ENCODE data around the gene PTPRT. TPM values are rescaled to one million over a fixed set of nuclear protein-coding genes. Genes with fewer than 3 reads are reported as not detected.
A peak's percentile ranks its signal among the peaks of the same experiment; 100 is the strongest.

The PTPRT gene
- total and polyA plus RNA-seq, 12 donors, result 0.04 to 0.53 (median 0.22) TPM; not detected in 1

DNA sequence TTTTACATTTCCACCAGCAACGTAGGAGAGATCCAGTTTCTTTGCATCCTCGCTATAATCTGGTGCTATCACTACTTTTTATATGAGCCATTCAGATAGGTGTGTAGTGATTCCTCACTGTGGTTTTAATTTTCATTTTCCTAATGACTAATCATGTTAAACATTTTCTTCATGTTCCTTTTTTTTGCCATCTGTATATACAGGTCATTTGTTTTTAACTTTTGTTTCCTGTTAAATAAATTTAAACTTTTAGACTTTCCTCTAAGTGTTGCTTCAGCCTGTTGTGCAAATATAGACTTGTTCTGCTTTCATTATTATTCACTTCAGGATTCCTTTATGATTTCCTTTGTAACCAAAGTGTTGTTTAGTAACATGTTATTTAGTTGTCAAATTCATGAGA, 697.4 kb downstream of the PTPRT start:
- Histone ChIP-seq H3K4me3 (no peak overlapping the region), H3K36me3 (no peaks in the 10 kb centered on the region), H3K27me3 (no peaks in the 10 kb centered on the region), H3K27ac (no peak overlapping the region), H3K9me3 (no peaks in the 10 kb centered on the region), H3K4me1 (peaks cover 0 to 6% (median 0%) of the 10 kb centered on the region in 9 donors)
- WGBS, 2 donors, result 69 to 79% methylated on average over 2 of the region's 2 CpGs
- TF ChIP-seq, protein P1, sequence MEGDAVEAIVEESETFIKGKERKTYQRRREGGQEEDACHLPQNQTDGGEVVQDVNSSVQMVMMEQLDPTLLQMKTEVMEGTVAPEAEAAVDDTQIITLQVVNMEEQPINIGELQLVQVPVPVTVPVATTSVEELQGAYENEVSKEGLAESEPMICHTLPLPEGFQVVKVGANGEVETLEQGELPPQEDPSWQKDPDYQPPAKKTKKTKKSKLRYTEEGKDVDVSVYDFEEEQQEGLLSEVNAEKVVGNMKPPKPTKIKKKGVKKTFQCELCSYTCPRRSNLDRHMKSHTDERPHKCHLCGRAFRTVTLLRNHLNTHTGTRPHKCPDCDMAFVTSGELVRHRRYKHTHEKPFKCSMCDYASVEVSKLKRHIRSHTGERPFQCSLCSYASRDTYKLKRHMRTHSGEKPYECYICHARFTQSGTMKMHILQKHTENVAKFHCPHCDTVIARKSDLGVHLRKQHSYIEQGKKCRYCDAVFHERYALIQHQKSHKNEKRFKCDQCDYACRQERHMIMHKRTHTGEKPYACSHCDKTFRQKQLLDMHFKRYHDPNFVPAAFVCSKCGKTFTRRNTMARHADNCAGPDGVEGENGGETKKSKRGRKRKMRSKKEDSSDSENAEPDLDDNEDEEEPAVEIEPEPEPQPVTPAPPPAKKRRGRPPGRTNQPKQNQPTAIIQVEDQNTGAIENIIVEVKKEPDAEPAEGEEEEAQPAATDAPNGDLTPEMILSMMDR (IDR thresholded peaks at IDR 0.05), result no peak
- peak in 1 of 8 donors; percentile 20 for ATAC-seq
- intact Hi-C loops (cut with DNase I), result no loop called here
- DNase-seq, result no peak

DNA sequence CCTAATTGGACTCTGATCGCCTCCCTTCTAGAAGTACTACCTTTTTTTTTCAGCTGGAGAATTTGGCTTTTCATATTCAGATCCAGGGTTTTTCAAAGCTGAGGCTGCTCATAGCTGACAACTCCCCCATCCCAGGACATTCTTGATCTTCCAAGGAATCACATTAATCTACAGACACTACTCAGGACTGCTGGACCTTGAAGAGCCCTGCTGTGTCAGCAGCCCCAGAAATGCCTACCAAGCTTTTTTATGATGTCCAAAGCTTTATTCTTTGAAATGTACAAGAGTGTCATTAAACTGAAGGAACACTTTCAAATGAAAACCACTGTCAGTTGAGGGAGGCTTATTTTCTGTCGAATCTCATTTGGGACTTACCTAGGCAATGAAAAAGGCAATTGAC, 704.1 kb downstream of the PTPRT start:
- H3K4me3 ChIP-seq, result no peak overlapping the region
- peak overlapping the region in 7 of 10 donors; percentile 53 to 85 (median 66) for H3K27ac ChIP-seq
- TF ChIP-seq, protein P1 (IDR thresholded peaks at IDR 0.05), result no peak

DNA sequence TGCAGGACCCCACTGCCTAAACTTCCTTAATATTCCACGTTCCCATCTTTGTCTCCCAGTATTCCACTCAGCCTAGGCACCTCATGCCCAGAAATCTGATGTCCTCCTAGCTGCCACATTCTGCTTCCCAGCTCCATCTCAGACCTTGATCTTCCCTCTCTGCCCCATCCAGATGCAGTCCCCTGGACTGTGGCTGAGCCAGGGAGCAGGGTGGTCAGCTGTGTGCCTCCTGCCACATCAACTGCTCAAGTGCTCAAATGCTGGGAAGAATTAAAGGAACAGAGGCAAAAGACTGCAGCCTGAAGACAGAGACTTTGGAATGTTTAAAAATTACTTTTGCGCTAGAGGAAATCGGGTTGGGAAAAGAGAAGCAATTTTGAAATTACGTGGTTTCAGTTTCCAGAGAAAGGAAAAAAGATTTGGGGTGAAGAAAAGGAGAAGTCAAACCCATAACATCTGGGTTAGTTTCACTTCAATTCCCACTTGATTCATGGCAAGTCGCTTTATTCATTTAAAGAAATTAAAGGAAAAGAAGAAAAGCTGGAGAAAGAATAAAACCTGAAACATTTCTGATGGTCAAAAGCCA, 704.8 kb downstream of the PTPRT start:
- peak overlapping the region; percentile 1 to 85 (median 64) for H3K27ac ChIP-seq
- TF ChIP-seq, protein P1 (IDR thresholded peaks at IDR 0.05), result no peak
- H3K4me3 ChIP-seq, result peak overlapping the region in 1 of 10 donors; percentile 10
- WGBS, 2 donors, result 62 to 65% methylated on average over 5 of the region's 5 CpGs
- DNase-seq, result no peak
- H3K27me3 ChIP-seq, result no peaks in the 10 kb centered on the region
- no peaks in the 10 kb centered on the region for H3K36me3 ChIP-seq
- no peaks in the 10 kb centered on the region for H3K9me3 ChIP-seq
- H3K4me1 ChIP-seq, result peaks cover 0 to 22% (median 4%) of the 10 kb centered on the region in 9 donors
- peak in 7 of 8 donors; percentile 17 to 53 (median 45) for ATAC-seq
- intact Hi-C loops (cut with DNase I), result no loop called here

More for the DNA sequence above, 704.1 kb downstream of the PTPRT start:
- Histone ChIP-seq H3K4me1 (peaks cover 0 to 22% (median 4%) of the 10 kb centered on the region in 9 donors), H3K9me3 (no peaks in the 10 kb centered on the region), H3K36me3 (no peaks in the 10 kb centered on the region), H3K27me3 (no peaks in the 10 kb centered on the region)
- 77 to 79% methylated on average over 2 of the region's 2 CpGs for WGBS, 2 donors
- DNase-seq, result no peak
- intact Hi-C loops (cut with DNase I), result no loop called here
- no peak for ATAC-seq

DNA sequence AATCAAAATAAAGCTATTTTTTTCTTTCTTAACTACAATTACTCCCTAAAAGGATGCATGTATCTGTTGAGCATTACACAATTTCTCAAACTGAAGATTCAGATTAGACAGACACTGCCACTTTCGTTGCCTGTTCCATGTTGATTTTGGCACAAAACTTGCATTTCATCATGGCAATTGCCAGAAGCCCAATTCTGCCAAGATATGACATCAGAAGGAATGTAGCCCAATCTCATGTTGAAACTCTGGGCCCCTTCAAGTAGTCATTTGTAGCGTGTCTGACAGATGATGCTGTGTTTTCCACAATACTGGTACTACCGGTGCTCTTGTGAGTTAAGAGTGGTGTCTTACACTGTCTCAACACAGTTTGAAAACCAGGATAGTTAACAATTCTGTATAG, 705.4 kb downstream of the PTPRT start:
- Histone ChIP-seq H3K36me3 (no peaks in the 10 kb centered on the region), H3K27me3 (no peaks in the 10 kb centered on the region), H3K9me3 (no peaks in the 10 kb centered on the region), H3K4me1 (peaks cover 0 to 22% (median 4%) of the 10 kb centered on the region in 9 donors), H3K4me3 (no peak overlapping the region), H3K27ac (peak overlapping the region in 9 of 10 donors; percentile 1 to 85 (median 65))
- 39 to 47% methylated on average over 3 of the region's 3 CpGs for WGBS, 2 donors
- TF ChIP-seq, protein P1 (IDR thresholded peaks at IDR 0.05), result no peak
- DNase-seq, result peak in 1 of 2 donors; percentile 50
- intact Hi-C loops (cut with DNase I), result no loop called here
- peak; percentile 60 to 94 (median 90) for ATAC-seq

All from heart right ventricle (tissue), 16 donors.